ENCODE results near the gene IFIT1.
"Not testable (repeated sequence)": the region's sequence is repeated elsewhere in the genome, so short reads cannot be mapped to it uniquely, and the experiment has no call there.

Gene IFIT1

DNA sequence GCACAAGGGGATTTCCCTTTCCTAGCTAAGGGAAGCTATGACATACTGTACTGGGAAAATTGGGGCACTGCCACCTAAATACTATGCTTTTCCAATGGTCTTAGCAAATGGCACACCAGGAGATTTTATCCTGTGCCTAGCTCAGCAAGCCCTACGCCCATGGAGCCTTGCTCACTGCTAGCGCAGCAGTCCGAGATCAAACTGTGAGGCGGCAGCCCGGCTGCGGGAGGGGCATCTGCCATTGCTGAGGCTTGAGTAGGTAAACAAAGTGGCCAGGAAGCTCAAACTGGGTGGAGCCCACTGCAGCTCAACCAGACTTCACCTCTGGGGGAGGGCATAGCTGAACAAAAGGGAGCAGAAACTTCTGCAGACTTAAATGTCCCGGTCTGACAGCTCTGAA, 52.4 kb downstream of the IFIT1 start:
- DNase-seq = not testable (repeated sequence)

DNA sequence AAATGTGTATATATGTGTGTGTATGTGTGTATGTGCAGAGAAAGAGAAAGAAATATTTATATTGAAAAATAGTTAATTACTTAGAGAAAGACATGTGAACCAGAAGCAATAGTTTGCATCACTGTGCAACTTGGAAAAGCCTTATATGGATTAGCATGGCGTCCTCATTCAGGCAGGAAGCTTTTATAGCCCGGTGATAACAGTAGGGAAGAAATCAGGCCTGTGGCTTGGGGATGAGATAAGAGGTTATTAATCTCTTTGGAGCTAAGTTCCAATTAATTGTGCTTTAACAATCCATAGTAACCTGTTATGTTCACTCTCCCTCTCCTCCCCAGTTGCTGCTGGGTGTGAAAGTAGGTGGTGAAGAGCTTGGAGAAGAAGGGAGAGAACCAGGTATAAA, 58.5 kb downstream of the IFIT1 start:
- no peak for DNase-seq

GRCh38 chr10:89452193-89452592, 59.8 kb downstream of the IFIT1 start:
- no peak for DNase-seq

DNA sequence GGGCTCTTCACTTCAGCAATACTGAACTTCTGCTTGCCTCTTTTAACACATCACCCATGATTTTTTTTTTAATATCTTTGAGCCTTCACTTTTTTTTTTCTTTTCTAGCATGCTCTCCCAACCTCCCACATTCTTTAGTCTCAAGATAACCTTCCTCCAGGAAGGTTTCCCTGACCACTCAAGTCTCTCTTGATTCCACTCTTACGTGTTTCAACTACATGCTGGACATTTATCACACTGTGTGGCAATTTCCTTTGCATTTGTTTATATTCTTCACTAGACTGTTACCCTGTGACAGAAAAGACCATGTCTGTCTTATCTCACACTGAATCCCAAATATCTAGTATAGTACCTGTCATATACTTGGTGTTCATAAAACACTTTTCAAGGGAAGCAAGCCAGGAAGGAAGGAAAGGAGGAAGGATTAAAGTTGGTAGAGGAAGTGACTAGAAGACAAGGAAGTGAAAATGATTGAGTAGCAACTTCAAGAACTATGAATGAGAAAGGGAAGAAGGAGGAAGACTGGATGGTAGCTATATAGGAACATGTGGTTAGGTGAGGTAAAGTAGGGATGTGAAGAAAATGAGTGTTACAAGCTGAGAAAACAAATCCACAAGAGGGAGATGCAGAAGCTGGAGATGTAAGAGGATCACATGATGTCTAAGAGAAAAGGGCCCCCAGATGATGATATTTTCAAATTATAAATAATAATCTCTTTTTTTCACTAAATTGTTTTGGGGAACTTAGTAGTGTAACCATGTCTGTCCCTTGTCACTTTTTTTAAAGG, 62.3 kb downstream of the IFIT1 start:
- no peak for DNase-seq
